ENCODE measurements around the gene INHA. TPM values are rescaled to one million over a fixed set of nuclear protein-coding genes. Genes with fewer than 3 reads are reported as not detected.
A peak's percentile ranks its signal among the peaks of the same experiment; 100 is the strongest.

The INHA gene
- total RNA-seq, 1 donor from 2014 or later, result not detected

DNA sequence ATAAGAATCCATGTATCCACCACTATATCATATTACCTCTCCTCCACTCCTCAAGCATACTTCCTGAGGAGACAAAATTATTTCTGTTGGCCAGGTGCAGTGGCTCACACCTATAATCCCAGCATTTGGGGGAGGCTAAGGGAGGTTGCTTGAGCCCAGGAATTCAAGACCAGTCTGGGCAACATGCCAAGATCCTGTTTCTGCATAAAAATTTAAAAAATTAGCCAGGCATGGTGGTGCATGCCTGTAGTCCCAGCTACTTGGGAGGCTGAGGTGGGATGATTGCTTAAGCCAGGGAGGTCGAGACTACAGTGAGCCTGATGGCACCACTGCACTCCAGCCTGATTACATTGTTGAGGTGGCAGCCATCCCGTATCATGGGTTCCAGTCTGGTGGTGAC lies 9.2 kb downstream of the INHA start:
- TF ChIP-seq, protein P1, sequence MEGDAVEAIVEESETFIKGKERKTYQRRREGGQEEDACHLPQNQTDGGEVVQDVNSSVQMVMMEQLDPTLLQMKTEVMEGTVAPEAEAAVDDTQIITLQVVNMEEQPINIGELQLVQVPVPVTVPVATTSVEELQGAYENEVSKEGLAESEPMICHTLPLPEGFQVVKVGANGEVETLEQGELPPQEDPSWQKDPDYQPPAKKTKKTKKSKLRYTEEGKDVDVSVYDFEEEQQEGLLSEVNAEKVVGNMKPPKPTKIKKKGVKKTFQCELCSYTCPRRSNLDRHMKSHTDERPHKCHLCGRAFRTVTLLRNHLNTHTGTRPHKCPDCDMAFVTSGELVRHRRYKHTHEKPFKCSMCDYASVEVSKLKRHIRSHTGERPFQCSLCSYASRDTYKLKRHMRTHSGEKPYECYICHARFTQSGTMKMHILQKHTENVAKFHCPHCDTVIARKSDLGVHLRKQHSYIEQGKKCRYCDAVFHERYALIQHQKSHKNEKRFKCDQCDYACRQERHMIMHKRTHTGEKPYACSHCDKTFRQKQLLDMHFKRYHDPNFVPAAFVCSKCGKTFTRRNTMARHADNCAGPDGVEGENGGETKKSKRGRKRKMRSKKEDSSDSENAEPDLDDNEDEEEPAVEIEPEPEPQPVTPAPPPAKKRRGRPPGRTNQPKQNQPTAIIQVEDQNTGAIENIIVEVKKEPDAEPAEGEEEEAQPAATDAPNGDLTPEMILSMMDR (IDR thresholded peaks at IDR 0.05; ENCODE audit: unreplicated experiment), result no peak
- no peaks in the 10 kb centered on the region for H3K36me3 Mint-ChIP-seq (ENCODE audit: low read depth, unreplicated experiment)
- H3K4me1 Mint-ChIP-seq (ENCODE audit: unreplicated experiment), result peaks cover 8% of the 10 kb centered on the region
- DNase-seq (ENCODE audit: low spot score), result no peak
- no peak overlapping the region for H3K4me3 Mint-ChIP-seq (ENCODE audit: unreplicated experiment)
- H3K27ac Mint-ChIP-seq (ENCODE audit: unreplicated experiment), result no peak overlapping the region
- H3K27me3 Mint-ChIP-seq (ENCODE audit: unreplicated experiment), result peaks cover 9% of the 10 kb centered on the region
- H3K9me3 Mint-ChIP-seq (ENCODE audit: unreplicated experiment), result no peaks in the 10 kb centered on the region

- Mint-ChIP-seq H3K36me3 (ENCODE audit: low read depth, unreplicated experiment) (no peaks in the 10 kb centered on the region), H3K27ac (ENCODE audit: unreplicated experiment) (no peak overlapping the region), H3K27me3 (ENCODE audit: unreplicated experiment) (peaks cover 7% of the 10 kb centered on the region), H3K4me3 (ENCODE audit: unreplicated experiment) (no peak overlapping the region), H3K9me3 (ENCODE audit: unreplicated experiment) (no peaks in the 10 kb centered on the region), H3K4me1 (ENCODE audit: unreplicated experiment) (no peaks in the 10 kb centered on the region)
- no peak for DNase-seq (ENCODE audit: low spot score)
- TF ChIP-seq, protein P1 (IDR thresholded peaks at IDR 0.05; ENCODE audit: unreplicated experiment), result no peak
Observed at GRCh38 chr2:219591091-219591490, 19.0 kb downstream of the INHA start.

- TF ChIP-seq, protein P1 (IDR thresholded peaks at IDR 0.05; ENCODE audit: unreplicated experiment), result no peak
- H3K4me3 Mint-ChIP-seq (ENCODE audit: unreplicated experiment), result no peak overlapping the region
- H3K36me3 Mint-ChIP-seq (ENCODE audit: low read depth, unreplicated experiment), result no peaks in the 10 kb centered on the region
- H3K27me3 Mint-ChIP-seq (ENCODE audit: unreplicated experiment), result peaks cover 7% of the 10 kb centered on the region
- no peaks in the 10 kb centered on the region for H3K9me3 Mint-ChIP-seq (ENCODE audit: unreplicated experiment)
- H3K27ac Mint-ChIP-seq (ENCODE audit: unreplicated experiment), result no peak overlapping the region
- no peak for DNase-seq (ENCODE audit: low spot score)
- peaks cover 10% of the 10 kb centered on the region for H3K4me1 Mint-ChIP-seq (ENCODE audit: unreplicated experiment)
Observed at GRCh38 chr2:219592736-219593135, 20.6 kb downstream of the INHA start.

- Mint-ChIP-seq H3K27me3 (ENCODE audit: unreplicated experiment) (peaks cover 7% of the 10 kb centered on the region), H3K36me3 (ENCODE audit: low read depth, unreplicated experiment) (no peaks in the 10 kb centered on the region), H3K4me3 (ENCODE audit: unreplicated experiment) (peak overlapping the region; percentile 2), H3K9me3 (ENCODE audit: unreplicated experiment) (no peaks in the 10 kb centered on the region), H3K27ac (ENCODE audit: unreplicated experiment) (no peak overlapping the region), H3K4me1 (ENCODE audit: unreplicated experiment) (peaks cover 12% of the 10 kb centered on the region)
- no peak for DNase-seq (ENCODE audit: low spot score)
- TF ChIP-seq, protein P1 (IDR thresholded peaks at IDR 0.05; ENCODE audit: unreplicated experiment), result no peak
Observed at GRCh38 chr2:219593154-219593553, 21.0 kb downstream of the INHA start.

DNA sequence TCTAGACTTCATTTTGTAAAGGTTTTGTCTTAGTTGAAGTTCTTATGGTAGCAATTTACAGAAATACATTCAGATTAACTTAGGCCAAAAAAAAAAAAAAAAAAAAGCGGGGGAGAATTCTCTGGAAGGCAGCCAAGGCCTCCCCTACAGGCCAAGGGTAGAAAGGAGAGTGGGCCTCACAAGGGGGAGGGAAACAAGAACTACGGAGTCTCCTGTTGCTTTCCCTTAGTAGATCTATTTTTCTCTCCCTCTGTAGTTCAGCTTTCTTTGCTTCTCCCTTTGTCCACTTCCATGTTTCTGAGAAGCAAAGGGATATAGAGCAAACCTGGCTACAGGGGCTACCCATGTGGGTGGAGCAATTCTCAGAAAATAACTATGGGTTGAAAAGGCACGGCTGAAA lies 23.1 kb downstream of the INHA start:
- peaks cover 15% of the 10 kb centered on the region for H3K4me1 Mint-ChIP-seq (ENCODE audit: unreplicated experiment)
- H3K27me3 Mint-ChIP-seq (ENCODE audit: unreplicated experiment), result peaks cover 4% of the 10 kb centered on the region
- H3K9me3 Mint-ChIP-seq (ENCODE audit: unreplicated experiment), result no peaks in the 10 kb centered on the region
- H3K4me3 Mint-ChIP-seq (ENCODE audit: unreplicated experiment), result no peak overlapping the region
- H3K27ac Mint-ChIP-seq (ENCODE audit: unreplicated experiment), result no peak overlapping the region
- no peaks in the 10 kb centered on the region for H3K36me3 Mint-ChIP-seq (ENCODE audit: low read depth, unreplicated experiment)
- TF ChIP-seq, protein P1 (IDR thresholded peaks at IDR 0.05; ENCODE audit: unreplicated experiment), result no peak
- DNase-seq (ENCODE audit: low spot score), result no peak

All from endothelial cell (in vitro differentiated cells).